GM12878 (cell line): ENCODE data around the gene SMKR1. TPM values are rescaled to one million over a fixed set of nuclear protein-coding genes. Genes with fewer than 3 reads are reported as not detected.

Experiments used
- ATAC-seq: fragments of 200-7000 bp; cut with Tn5 transposase; 3 replicates; pipeline ENCODE4 v1.9.1; 2020; ENCODE audit warnings: mild to moderate bottlenecking, moderate library complexity
- BruUV-seq: library from RNA; stranded (reverse); fragments of 400-500 nt; replicated peaks from 2 replicates; lab custom pipeline; 2021; lab: Mats Ljungman, UMichigan
- CTCF ChIA-PET: fragments of 300-600 bp; sonication (Branson Sonifier 250); formaldehyde crosslinking; extraction: SDS; loops from one replicate; lab custom pipeline; 2021; ENCODE audit warnings: inconsistent platforms; lab: Yijun Ruan, JAX
- POLR2A ChIA-PET: fragments of 350-600 bp; formaldehyde crosslinking; extraction: SDS; loops from one replicate; lab custom pipeline; 2021; ENCODE audit warnings: inconsistent platforms; lab: Charles Lee
- RAD21 ChIA-PET: fragments of 300-600 bp; sonication (Branson Sonifier 250); formaldehyde crosslinking; loops from one replicate; lab custom pipeline; 2023; ENCODE audit warnings: antibody characterized with exemption; ENCODE audit not compliant: unreplicated experiment; lab: Charles Lee
- SMC1A ChIA-PET: fragments of 300-600 bp; sonication (Branson Sonifier 250); formaldehyde crosslinking; loops from one replicate; lab custom pipeline; 2023; ENCODE audit not compliant: unreplicated experiment, uncharacterized antibody; lab: Charles Lee
- DNase-seq: peaks from one replicate; pipeline ENCODE4 v3.0.0-alpha.2; 2011; ENCODE audit warnings: low read depth, low spot score
- FAIRE-seq: peaks from 3 replicates; lab custom pipeline; 2011; peaks lifted over from hg19 to GRCh38; lab: Jason Lieb, UNC
- H2AFZ ChIP-seq: 2 replicates; pipeline ENCODE4 v1.6.0; 2011; ENCODE audit warnings: low read depth, low read length, control low read depth; ENCODE audit not compliant: control insufficient read depth
- H3K27ac ChIP-seq: 2 replicates; pipeline ENCODE4 v1.5.1; 2011; ENCODE audit warnings: control low read depth; ENCODE audit not compliant: control insufficient read depth, insufficient read depth
- H3K27me3 ChIP-seq, 2 experiments: replicated peaks in 1 of 2; 2 replicates each; pipeline versions ENCODE4 v1.6.0 to v1.6.1; 2011; ENCODE audit warnings: low read length in 1 of 2; ENCODE audit not compliant: control insufficient read depth in 2 of 2, insufficient read depth in 2 of 2
- H3K36me3 ChIP-seq, 2 experiments: 2 replicates each; pipeline ENCODE4 v1.5.1; 2011; ENCODE audit warnings: low read length in 1 of 2; ENCODE audit not compliant: control insufficient read depth in 2 of 2, insufficient read depth in 2 of 2
- H3K4me1 ChIP-seq: 2 replicates; pipeline ENCODE4 v1.6.1; 2011; ENCODE audit warnings: mild to moderate bottlenecking, low read length, moderate library complexity, mixed read lengths; ENCODE audit not compliant: control insufficient read depth, insufficient read depth
- H3K4me2 ChIP-seq: 2 replicates; pipeline ENCODE4 v1.6.0; 2011; ENCODE audit warnings: control low read depth; ENCODE audit not compliant: control insufficient read depth, insufficient read depth
- H3K4me3 ChIP-seq: fragments of 200-600 bp; sonication (generic); 2 replicates; pipeline ENCODE4 v1.5.1; 2016
- H3K79me2 ChIP-seq: 2 replicates; pipeline ENCODE4 v1.6.0; 2011; ENCODE audit warnings: low read length; ENCODE audit not compliant: control insufficient read depth, insufficient read depth
- H3K9ac ChIP-seq: 2 replicates; pipeline ENCODE4 v1.8.0; 2011; ENCODE audit warnings: low read length, control low read depth, mixed read lengths; ENCODE audit not compliant: control insufficient read depth, insufficient read depth
- H3K9me3 ChIP-seq: replicated peaks from 3 replicates; pipeline ENCODE4 v1.5.1; 2011; ENCODE audit warnings: mild to moderate bottlenecking, low read length; ENCODE audit not compliant: control insufficient read depth, insufficient read depth
- H4K20me1 ChIP-seq: 2 replicates; pipeline ENCODE4 v1.6.0; 2011; ENCODE audit not compliant: control insufficient read depth, insufficient read depth
- BMI1 ChIP-seq: fragments of 450-650 bp; IDR thresholded peaks from 2 replicates; pipeline ENCODE4 v1.6.1; 2016; ENCODE audit warnings: mild to moderate bottlenecking, moderate library complexity, borderline replicate concordance
- E2F4 ChIP-seq: IDR thresholded peaks from 2 replicates; pipeline ENCODE4 v1.6.1; 2012; ENCODE audit warnings: low read depth, low read length, improper control_type of control experiment
- E4F1 ChIP-seq: fragments of 450-650 bp; IDR thresholded peaks from 2 replicates; pipeline ENCODE4 v1.6.1; 2018; ENCODE audit warnings: borderline replicate concordance, mild to moderate bottlenecking; ENCODE audit not compliant: partially characterized antibody
- LARP7 ChIP-seq: fragments of 450-650 bp; IDR thresholded peaks from 2 replicates; pipeline ENCODE4 v1.6.1; 2017; ENCODE audit warnings: mild to moderate bottlenecking
- PML ChIP-seq: IDR thresholded peaks from 2 replicates; pipeline ENCODE4 v1.6.1; 2012; ENCODE audit warnings: low read length, inconsistent platforms
- SREBF1 ChIP-seq: IDR thresholded peaks from 2 replicates; pipeline ENCODE4 v1.6.1; 2012; ENCODE audit warnings: mild to moderate bottlenecking, low read length
- TAF1 ChIP-seq: IDR thresholded peaks from 2 replicates; pipeline ENCODE4 v1.6.1; 2011; ENCODE audit warnings: mild to moderate bottlenecking, low read depth, low read length, borderline replicate concordance
- ZBTB40 ChIP-seq: fragments of 450-650 bp; IDR thresholded peaks from 2 replicates; pipeline ENCODE4 v1.6.1; 2016; ENCODE audit warnings: mild to moderate bottlenecking, moderate library complexity, borderline replicate concordance
- WGBS: methylation state at CpG from one replicate; pipeline ENCODE4 v1.1.6; 2016; ENCODE audit warnings: low lambda C conversion rate; ENCODE audit not compliant: insufficient replicate concordance, insufficient coverage; ENCODE audit errors: missing lambda C conversion rate; 5-methylcytosine and 5-hydroxymethylcytosine counted together
- in situ Hi-C: fragments of 300-500 bp; cut with MboI; formaldehyde crosslinking; loops from 9 replicates; pipeline ENCODE4 v1.14.3; 2018; ENCODE audit warnings: mixed read lengths
- intact Hi-C: fragments of 100-400 bp; cut with micrococcal nuclease; formaldehyde crosslinking; loops from one replicate; pipeline ENCODE4 v1.14.2; 2022; ENCODE audit not compliant: unreplicated experiment
- polyA plus RNA-seq, 11 experiments: library from polyadenylated mRNA; depleted of rRNA in 4 of 11; unstranded in 6 of 11; stranded (reverse) in 5 of 11; fragments of >200 nt; fragmentation: Nextera tagmentation in 4 of 11; fragmentation: Illumina TruSeq in 1 of 11; extraction: Ambion mirVana in 4 of 11; extraction: Trizol in 1 of 11; gene quantifications; 1 replicate in 1 of 11; 2 replicates in 10 of 11; pipeline versions ENCODE4 v1.2.1 to v1.2.3, GENCODE V29; 2011 to 2016; ENCODE audit warnings: inconsistent platforms in 2 of 11, missing spikeins in 2 of 11, low read depth in 1 of 11
- total RNA-seq, 4 experiments: library from RNA; depleted of rRNA in 3 of 4; stranded (reverse); fragments of >200 nt in 3 of 4; fragmentation: Illumina TruSeq in 1 of 4; extraction: Trizol in 1 of 4; gene quantifications; 2 replicates each; pipeline versions ENCODE4 v1.2.1 to v1.2.3, GENCODE V29; 2013 to 2021

The SMKR1 gene
- total and polyA plus RNA-seq, 10 of the 15 experiments (the other 5 are each of a cell fraction or from before 2014, with no cell fraction given) = 0.37 to 2.6 (median 0.83) TPM

GRCh38 chr7:129458171-129458570, 44.2 kb upstream of the SMKR1 start:
- no TSS peak for BruUV-seq
- H2AFZ ChIP-seq = no peak overlapping the region
- H3K9ac ChIP-seq = no peak overlapping the region
- no peaks in the 10 kb centered on the region for H3K27me3 ChIP-seq
- no peak for DNase-seq
- ChIA-PET RAD21 (no interaction called here), SMC1A (no interaction called here), POLR2A (no interaction called here), CTCF (no interaction called here)
- in situ Hi-C loops (no loop called here), intact Hi-C loops (no loop called here)
- no peaks in the 10 kb centered on the region for H3K9me3 ChIP-seq
- no peak overlapping the region for H3K4me3 ChIP-seq
- H3K79me2 ChIP-seq = no peaks in the 10 kb centered on the region
- H3K4me1 ChIP-seq = no peaks in the 10 kb centered on the region
- 71% methylated on average over 5 of the region's 5 CpGs for WGBS
- no peak overlapping the region for H3K27ac ChIP-seq
- H3K36me3 ChIP-seq = no peaks in the 10 kb centered on the region
- FAIRE-seq = no peak
- H4K20me1 ChIP-seq = no peaks in the 10 kb centered on the region
- H3K4me2 ChIP-seq = no peak overlapping the region
- no peak for ATAC-seq
- no peak for TF ChIP-seq BMI1
- no peak for TF ChIP-seq ZBTB40
- no peak for TF ChIP-seq E4F1
- TF ChIP-seq LARP7 = no peak
- TF ChIP-seq E2F4 = no peak
- no peak for TF ChIP-seq PML
- no peak for TF ChIP-seq SREBF1
- no peak for TF ChIP-seq TAF1
- TF ChIP-seq, all 136 proteins: peak for 0
